ENCODE data around the gene TRIAP1. TPM values are rescaled to one million over a fixed set of nuclear protein-coding genes. Genes with fewer than 3 reads are reported as not detected.

TRIAP1 gene
- polyA plus RNA-seq, 1 donor, result 31.3 TPM

Other genes with a start within 250 kb of the TRIAP1 start
- gene RPLP0, start 245.3 kb downstream of the TRIAP1 start, polyA plus RNA-seq (ENCODE audit: insufficient read length), result 3,810 TPM
- 233 TPM for gene PXN, start 180.7 kb downstream of the TRIAP1 start, polyA plus RNA-seq (ENCODE audit: insufficient read length)
- gene RNU4-2, start 154.5 kb downstream of the TRIAP1 start, polyA plus RNA-seq (ENCODE audit: insufficient read length), result not detected
- gene RNU4-1, start 153.1 kb downstream of the TRIAP1 start, polyA plus RNA-seq (ENCODE audit: insufficient read length), result not detected
- gene SIRT4, start 144.1 kb downstream of the TRIAP1 start, polyA plus RNA-seq (ENCODE audit: insufficient read length), result 5.6 TPM
- gene PLA2G1B, start 118.6 kb downstream of the TRIAP1 start, polyA plus RNA-seq (ENCODE audit: insufficient read length), result not detected
- gene MSI1, start 77.2 kb downstream of the TRIAP1 start, polyA plus RNA-seq (ENCODE audit: insufficient read length), result 6.4 TPM
- 94.3 TPM for gene COX6A1, start 8.3 kb downstream of the TRIAP1 start, polyA plus RNA-seq (ENCODE audit: insufficient read length)
- gene GATC, start 60 bp upstream of the TRIAP1 start, polyA plus RNA-seq (ENCODE audit: insufficient read length), result 14.5 TPM
- gene SRSF9, start 23.4 kb upstream of the TRIAP1 start, polyA plus RNA-seq (ENCODE audit: insufficient read length), result 94.2 TPM
- 286 TPM for gene DYNLL1, start 49.7 kb upstream of the TRIAP1 start, polyA plus RNA-seq (ENCODE audit: insufficient read length)
- gene COQ5, start 82.8 kb upstream of the TRIAP1 start, polyA plus RNA-seq (ENCODE audit: insufficient read length), result 38.3 TPM
- 160 TPM for gene RNF10, start 88.0 kb upstream of the TRIAP1 start, polyA plus RNA-seq (ENCODE audit: insufficient read length)
- gene POP5, start 135.0 kb upstream of the TRIAP1 start, polyA plus RNA-seq (ENCODE audit: insufficient read length), result 22.7 TPM
- gene CABP1, start 194.2 kb upstream of the TRIAP1 start, polyA plus RNA-seq (ENCODE audit: insufficient read length), result 2.5 TPM
- 66.0 TPM for gene MLEC, start 240.8 kb upstream of the TRIAP1 start, polyA plus RNA-seq (ENCODE audit: insufficient read length)